ENCODE measurements around the gene RPL23.

Gene RPL23

GRCh38 chr17:38891441-38891840, 37.9 kb upstream of the RPL23 start:
- intact Hi-C loops (cut with micrococcal nuclease), result no loop called here
- H3K4me3 Mint-ChIP-seq, result no peak overlapping the region
- H3K4me1 Mint-ChIP-seq (ENCODE audit: low read depth), result peaks cover 84% of the 10 kb centered on the region
- no peaks in the 10 kb centered on the region for H3K9me3 Mint-ChIP-seq
- peaks cover 100% of the 10 kb centered on the region for H3K36me3 Mint-ChIP-seq (ENCODE audit: low read depth)
- H3K27ac Mint-ChIP-seq, result peak overlapping the region; percentile 84
- no peaks in the 10 kb centered on the region for H3K27me3 Mint-ChIP-seq

- Mint-ChIP-seq H3K36me3 (ENCODE audit: low read depth) (peaks cover 100% of the 10 kb centered on the region), H3K4me1 (ENCODE audit: low read depth) (peaks cover 84% of the 10 kb centered on the region), H3K4me3 (no peak overlapping the region), H3K9me3 (no peaks in the 10 kb centered on the region), H3K27ac (peak overlapping the region; percentile 38), H3K27me3 (no peaks in the 10 kb centered on the region)
- intact Hi-C loops (cut with micrococcal nuclease), result no loop called here
These were observed 36.9 kb upstream of the RPL23 start for GRCh38 chr17:38890410-38890746.

GRCh38 chr17:38889745-38890409, 36.4 kb upstream of the RPL23 start:
- H3K36me3 Mint-ChIP-seq (ENCODE audit: low read depth), result peaks cover 100% of the 10 kb centered on the region
- peaks cover 88% of the 10 kb centered on the region for H3K4me1 Mint-ChIP-seq (ENCODE audit: low read depth)
- no peaks in the 10 kb centered on the region for H3K9me3 Mint-ChIP-seq
- H3K27me3 Mint-ChIP-seq, result no peaks in the 10 kb centered on the region
- peak overlapping the region; percentile 38 for H3K27ac Mint-ChIP-seq
- intact Hi-C loops (cut with micrococcal nuclease), result no loop called here
- no peak overlapping the region for H3K4me3 Mint-ChIP-seq

GRCh38 chr17:38888842-38889241, 35.3 kb upstream of the RPL23 start:
- Mint-ChIP-seq H3K4me3 (no peak overlapping the region), H3K36me3 (ENCODE audit: low read depth) (peaks cover 100% of the 10 kb centered on the region), H3K27ac (no peak overlapping the region), H3K27me3 (no peaks in the 10 kb centered on the region), H3K9me3 (no peaks in the 10 kb centered on the region), H3K4me1 (ENCODE audit: low read depth) (peaks cover 86% of the 10 kb centered on the region)
- intact Hi-C loops (cut with micrococcal nuclease), result no loop called here

- peaks cover 86% of the 10 kb centered on the region for H3K4me1 Mint-ChIP-seq (ENCODE audit: low read depth)
- H3K36me3 Mint-ChIP-seq (ENCODE audit: low read depth), result peaks cover 100% of the 10 kb centered on the region
- H3K27ac Mint-ChIP-seq, result no peak overlapping the region
These were observed 33.1 kb upstream of the RPL23 start for GRCh38 chr17:38886643-38887010.

GRCh38 chr17:38885728-38886642, 32.5 kb upstream of the RPL23 start:
- no peaks in the 10 kb centered on the region for H3K9me3 Mint-ChIP-seq
- intact Hi-C loops (cut with micrococcal nuclease), result no loop called here

More at GRCh38 chr17:38886643-38887010, 33.1 kb upstream of the RPL23 start:
- no peaks in the 10 kb centered on the region for H3K27me3 Mint-ChIP-seq
- no peaks in the 10 kb centered on the region for H3K9me3 Mint-ChIP-seq
- no peak overlapping the region for H3K4me3 Mint-ChIP-seq
- intact Hi-C loops (cut with micrococcal nuclease), result no loop called here

GRCh38 chr17:38885044-38885727, 31.7 kb upstream of the RPL23 start:
- Mint-ChIP-seq H3K4me1 (ENCODE audit: low read depth) (peaks cover 89% of the 10 kb centered on the region), H3K27ac (peak overlapping the region; percentile 87), H3K36me3 (ENCODE audit: low read depth) (peaks cover 100% of the 10 kb centered on the region), H3K4me3 (peak overlapping the region; percentile 63), H3K27me3 (no peaks in the 10 kb centered on the region), H3K9me3 (no peaks in the 10 kb centered on the region)
- intact Hi-C loops (cut with micrococcal nuclease), result no loop called here

More at GRCh38 chr17:38885728-38886642, 32.5 kb upstream of the RPL23 start:
- Mint-ChIP-seq H3K4me3 (no peak overlapping the region), H3K27me3 (no peaks in the 10 kb centered on the region), H3K36me3 (ENCODE audit: low read depth) (peaks cover 100% of the 10 kb centered on the region), H3K27ac (peak overlapping the region; percentile 87), H3K4me1 (ENCODE audit: low read depth) (peaks cover 88% of the 10 kb centered on the region)

GRCh38 chr17:38883592-38884526, 30.3 kb upstream of the RPL23 start:
- Mint-ChIP-seq H3K4me3 (peak overlapping the region; percentile 63), H3K4me1 (ENCODE audit: low read depth) (peaks cover 87% of the 10 kb centered on the region), H3K9me3 (no peaks in the 10 kb centered on the region), H3K27ac (peak overlapping the region; percentile 87), H3K36me3 (ENCODE audit: low read depth) (peaks cover 100% of the 10 kb centered on the region), H3K27me3 (no peaks in the 10 kb centered on the region)
- intact Hi-C loops (cut with micrococcal nuclease), result no loop called here

GRCh38 chr17:38882870-38883269, 29.3 kb upstream of the RPL23 start:
- H3K4me1 Mint-ChIP-seq (ENCODE audit: low read depth), result peaks cover 91% of the 10 kb centered on the region
- peak overlapping the region; percentile 63 for H3K4me3 Mint-ChIP-seq
- H3K27me3 Mint-ChIP-seq, result no peaks in the 10 kb centered on the region
- intact Hi-C loops (cut with micrococcal nuclease), result no loop called here
- peak overlapping the region; percentile 87 for H3K27ac Mint-ChIP-seq
- no peaks in the 10 kb centered on the region for H3K9me3 Mint-ChIP-seq
- H3K36me3 Mint-ChIP-seq (ENCODE audit: low read depth), result peaks cover 100% of the 10 kb centered on the region

GRCh38 chr17:38881600-38882191, 28.2 kb upstream of the RPL23 start:
- H3K36me3 Mint-ChIP-seq (ENCODE audit: low read depth), result peaks cover 99% of the 10 kb centered on the region
- H3K27me3 Mint-ChIP-seq, result no peaks in the 10 kb centered on the region
- H3K4me1 Mint-ChIP-seq (ENCODE audit: low read depth), result peaks cover 91% of the 10 kb centered on the region
- intact Hi-C loops (cut with micrococcal nuclease), result no loop called here
- H3K27ac Mint-ChIP-seq, result peak overlapping the region; percentile 87
- H3K4me3 Mint-ChIP-seq, result peak overlapping the region; percentile 32
- H3K9me3 Mint-ChIP-seq, result no peaks in the 10 kb centered on the region

GRCh38 chr17:38879878-38880665, 26.6 kb upstream of the RPL23 start:
- Mint-ChIP-seq H3K27ac (peak overlapping the region; percentile 87), H3K4me3 (peak overlapping the region; percentile 59), H3K36me3 (ENCODE audit: low read depth) (peaks cover 96% of the 10 kb centered on the region), H3K9me3 (no peaks in the 10 kb centered on the region), H3K27me3 (no peaks in the 10 kb centered on the region), H3K4me1 (ENCODE audit: low read depth) (peaks cover 88% of the 10 kb centered on the region)
- intact Hi-C loops (cut with micrococcal nuclease), result no loop called here

- no peaks in the 10 kb centered on the region for H3K9me3 Mint-ChIP-seq
- H3K36me3 Mint-ChIP-seq (ENCODE audit: low read depth), result peaks cover 96% of the 10 kb centered on the region
- no peak overlapping the region for H3K4me3 Mint-ChIP-seq
- intact Hi-C loops (cut with micrococcal nuclease), result no loop called here
- H3K4me1 Mint-ChIP-seq (ENCODE audit: low read depth), result peaks cover 93% of the 10 kb centered on the region
- H3K27me3 Mint-ChIP-seq, result no peaks in the 10 kb centered on the region
- H3K27ac Mint-ChIP-seq, result peak overlapping the region; percentile 16
These were observed 23.8 kb upstream of the RPL23 start for GRCh38 chr17:38877130-38877851.

All from dendritic cell treated with granulocyte-macrophage colony-stimulating factor and Interleukin-4, amounts not matched to agents 40 ng/mL and 50 ng/mL, for 4 days (primary cell).